ENCODE results near the gene NCOR2. TPM values are rescaled to one million over a fixed set of nuclear protein-coding genes. Genes with fewer than 3 reads are reported as not detected.

The NCOR2 gene
- total and polyA plus RNA-seq, 2 of the 8 experiments (the other 6 are each of a cell fraction or from before 2014, with no cell fraction given): 14.8 to 275 TPM

DNA sequence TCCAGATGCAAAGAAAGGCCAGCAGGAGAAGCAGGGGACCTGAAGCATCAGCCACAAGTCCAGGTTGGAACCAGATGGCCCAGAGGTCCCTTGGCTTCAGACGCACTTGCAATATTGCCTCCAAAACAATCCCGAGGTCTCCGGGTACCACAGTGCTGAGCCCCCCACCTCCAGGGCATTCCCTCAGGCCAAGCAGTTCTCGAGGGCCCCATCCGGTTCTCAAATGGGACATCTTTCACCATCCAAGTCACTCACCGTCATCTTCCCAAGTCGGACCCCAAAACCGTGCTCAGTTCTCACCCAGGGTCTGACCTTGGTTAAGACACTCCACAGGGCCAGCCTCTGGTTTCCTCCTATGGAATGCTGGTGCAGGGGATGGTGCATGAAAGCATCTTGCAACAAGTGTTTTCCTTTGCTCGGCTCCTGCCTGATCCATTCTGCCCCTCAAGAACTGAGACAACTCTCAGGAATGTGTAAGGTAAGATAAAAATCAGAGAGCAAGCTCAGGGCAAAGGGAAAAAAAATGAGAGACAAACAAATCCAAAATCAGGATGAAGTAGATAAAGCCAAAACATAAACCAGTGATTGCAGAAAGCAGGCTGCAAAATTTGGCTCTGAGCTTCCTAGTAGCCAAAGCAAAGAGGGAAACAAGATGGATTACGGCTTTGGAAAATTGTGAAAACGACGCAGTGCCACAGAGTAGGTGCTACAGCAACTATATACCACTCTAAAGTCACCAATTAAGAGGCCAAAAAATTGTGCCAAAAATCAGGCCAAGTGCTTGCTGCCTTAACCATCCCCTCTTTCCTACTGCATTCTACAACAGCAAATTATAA is 8.0 kb downstream of the NCOR2 start:
- Histone ChIP-seq H2BK12ac (ENCODE audit: low read depth, low read length) (no peak overlapping the region), H3K14ac (ENCODE audit: insufficient read length) (no peak overlapping the region), H3K56ac (replicated peaks; ENCODE audit: insufficient read length, low read depth, low read length) (no peak overlapping the region), H3K79me1 (ENCODE audit: low read depth, low read length) (peaks cover 20% of the 10 kb centered on the region), H2AFZ (ENCODE audit: low read length) (no peak overlapping the region), H4K5ac (ENCODE audit: insufficient read length, low read depth, low read length) (no peak overlapping the region), H3K27me3 (replicated peaks in 1 of 4; ENCODE audit: control insufficient read depth in 3 of 4, extremely low read depth in 1 of 4, insufficient read depth in 3 of 4, low read length in 3 of 4) (no peaks in the 10 kb centered on the region), H3K27ac (ENCODE audit: low read depth, low read length) (no peak overlapping the region), H3K4me1 (replicated peaks in 1 of 4; ENCODE audit: control insufficient read depth in 3 of 4, insufficient read depth in 4 of 4, low read length in 3 of 4) (peaks cover 21 to 57% (median 39%) of the 10 kb centered on the region in 4 experiments), H2AK5ac (ENCODE audit: low read depth, low read length) (no peak overlapping the region), H3K4ac (replicated peaks; ENCODE audit: insufficient read length, low read depth, low read length) (no peak overlapping the region), H3K9ac (replicated peaks in 1 of 4; ENCODE audit: extremely low read depth in 1 of 4, low read depth in 3 of 4, low read length in 3 of 4) (no peak overlapping the region), H2BK20ac (ENCODE audit: low read length) (no peak overlapping the region), H2BK15ac (ENCODE audit: low read length) (0 out of 2 replicates have a peak overlapping the region, but pooled peaks have one; percentile 16), H3K36me3 (ENCODE audit: control insufficient read depth in 2 of 4, insufficient read depth in 4 of 4, low read length in 3 of 4) (no peaks in the 10 kb centered on the region), H3K9me3 (ENCODE audit: insufficient read depth in 2 of 2, low read depth in 1 of 2, low read length in 1 of 2) (no peaks in the 10 kb centered on the region), H4K8ac (ENCODE audit: extremely low read depth, insufficient read depth, low read length) (no peak overlapping the region), H2BK5ac (ENCODE audit: low read depth, low read length) (no peak overlapping the region), H3K23ac (ENCODE audit: insufficient read length) (no peak overlapping the region), H3K18ac (ENCODE audit: extremely low read depth, low read length) (no peak overlapping the region), H3K4me3 (ENCODE audit: extremely low read depth in 1 of 4, insufficient read depth in 2 of 4, low read depth in 3 of 4, low read length in 4 of 4) (no peak overlapping the region), H3K4me2 (ENCODE audit: insufficient read depth in 1 of 2, low read depth in 2 of 2, low read length in 2 of 2) (no peak overlapping the region; a peak in 1 of 4 replicates), H4K91ac (replicated peaks; ENCODE audit: insufficient read length, low read length) (no peak overlapping the region), H3K23me2 (ENCODE audit: low read depth, low read length) (no peaks in the 10 kb centered on the region), H4K20me1 (replicated peaks in 1 of 2; ENCODE audit: control insufficient read depth in 1 of 2, insufficient read depth in 2 of 2, low read length in 2 of 2) (peaks cover 60 to 73% of the 10 kb centered on the region in 2 experiments), H2BK120ac (replicated peaks; ENCODE audit: low read depth, low read length) (no peak overlapping the region), H3K79me2 (ENCODE audit: control insufficient read depth in 1 of 2, insufficient read depth in 2 of 2, low read length in 2 of 2) (peaks cover 87 to 99% of the 10 kb centered on the region in 2 experiments)
- TF ChIP-seq BACH1 (IDR thresholded peaks at IDR 0.05; ENCODE audit: low read length): no peak
- no peak for TF ChIP-seq NRF1 (IDR thresholded peaks at IDR 0.05; ENCODE audit: low read depth, low read length)
- TF ChIP-seq KDM1A (IDR thresholded peaks at IDR 0.05; ENCODE audit: borderline replicate concordance, low read length): peak; percentile 87
- no peak for TF ChIP-seq BCL11A (IDR thresholded peaks at IDR 0.05; ENCODE audit: low read depth in 2 of 2, low read length in 2 of 2)
- TF ChIP-seq SIX5 (IDR thresholded peaks at IDR 0.05; ENCODE audit: low read depth, low read length): no peak
- ChIA-PET CTCF (ENCODE audit: partially characterized antibody) (interaction anchor here (0.6 to 0.9 kb wide), 3 partner anchors 15 to 1253 kb away, joined by 3 to 4 read pairs (median 3); no protein-coding TSS in a partner anchor), POLR2A (ENCODE audit: partially characterized antibody) (interaction anchor here (0.9 kb wide), 1 partner anchor 40 kb away, joined by 4 read pairs; no protein-coding TSS in a partner anchor)
- DNase-seq (ENCODE audit: low read depth in 1 of 2, low spot score in 2 of 2) (no peak), FAIRE-seq (no peak)
- 86% methylated on average over 12 of the region's 12 CpGs; no CpG with 5 or more reads in 1 of the 2 experiments for WGBS, 2 experiments (ENCODE audit: extremely low coverage in 1 of 2, insufficient coverage in 1 of 2, insufficient read length in 1 of 2, insufficient replicate concordance in 2 of 2, low coverage in 1 of 2, low lambda C conversion rate in 2 of 2, missing lambda C conversion rate in 1 of 2)

Data from H1 (cell line).